NB4 (cell line): ENCODE data around the gene CLEC4G.

Source experiments
- DNase-seq: peaks from one replicate; pipeline ENCODE4 v3.0.0; 2010; ENCODE audit warnings: low read depth
- H3K4me3 ChIP-seq: one replicate; pipeline ENCODE4 v1.5.1; 2011; ENCODE audit warnings: mild to moderate bottlenecking, low read depth, low read length, moderate library complexity
- MYC ChIP-seq: IDR thresholded peaks from 2 replicates; pipeline ENCODE4 v1.6.1; 2011; ENCODE audit warnings: low read depth, low read length
- POLR2A ChIP-seq: IDR thresholded peaks from 2 replicates; pipeline ENCODE4 v1.6.1; 2011; ENCODE audit warnings: mild to moderate bottlenecking; ENCODE audit not compliant: insufficient read length; ENCODE audit errors: extremely low read depth
- TF ChIP-seq, protein P1 (sequence below): IDR thresholded peaks from one replicate; pipeline ENCODE4 v1.5.1; 2012; ENCODE audit warnings: low read depth, low read length
- TF ChIP-seq, protein P2 (sequence below): IDR thresholded peaks from 2 replicates; pipeline ENCODE4 v1.6.1; 2011; ENCODE audit warnings: low read depth, low read length

The CLEC4G gene

DNA sequence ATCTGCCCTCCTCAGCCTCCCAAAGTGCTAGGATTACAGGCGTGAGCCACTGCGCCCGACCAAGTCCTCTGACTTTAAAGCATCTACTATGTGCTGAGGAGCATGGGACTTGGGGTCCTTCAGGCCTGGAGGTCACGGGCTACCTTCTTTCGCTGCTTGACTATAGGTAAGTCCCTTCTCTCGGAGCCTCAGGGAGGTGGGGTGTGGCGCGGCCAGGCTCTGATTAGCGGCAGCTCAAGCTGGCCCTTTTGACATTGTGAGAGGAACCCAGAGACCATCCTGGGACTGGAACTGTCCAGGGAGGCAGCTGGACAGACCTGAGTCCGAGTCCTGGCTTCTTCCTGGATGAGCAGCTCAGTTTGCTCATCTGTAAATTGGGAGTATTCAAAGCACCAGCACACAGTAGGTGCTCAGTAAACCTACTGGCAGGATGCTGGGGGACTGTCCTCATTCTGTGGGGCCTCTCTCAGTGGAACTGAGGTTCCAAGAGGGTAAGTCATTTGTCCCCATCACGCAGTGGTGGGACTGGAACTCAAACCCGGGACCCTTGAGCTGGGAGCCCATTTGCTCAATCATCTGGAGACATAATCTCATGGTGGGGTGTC is 30.8 kb downstream of the CLEC4G start:
- no peak for DNase-seq
- TF ChIP-seq POLR2A (no peak), MYC (no peak)
- TF ChIP-seq, protein P1, sequence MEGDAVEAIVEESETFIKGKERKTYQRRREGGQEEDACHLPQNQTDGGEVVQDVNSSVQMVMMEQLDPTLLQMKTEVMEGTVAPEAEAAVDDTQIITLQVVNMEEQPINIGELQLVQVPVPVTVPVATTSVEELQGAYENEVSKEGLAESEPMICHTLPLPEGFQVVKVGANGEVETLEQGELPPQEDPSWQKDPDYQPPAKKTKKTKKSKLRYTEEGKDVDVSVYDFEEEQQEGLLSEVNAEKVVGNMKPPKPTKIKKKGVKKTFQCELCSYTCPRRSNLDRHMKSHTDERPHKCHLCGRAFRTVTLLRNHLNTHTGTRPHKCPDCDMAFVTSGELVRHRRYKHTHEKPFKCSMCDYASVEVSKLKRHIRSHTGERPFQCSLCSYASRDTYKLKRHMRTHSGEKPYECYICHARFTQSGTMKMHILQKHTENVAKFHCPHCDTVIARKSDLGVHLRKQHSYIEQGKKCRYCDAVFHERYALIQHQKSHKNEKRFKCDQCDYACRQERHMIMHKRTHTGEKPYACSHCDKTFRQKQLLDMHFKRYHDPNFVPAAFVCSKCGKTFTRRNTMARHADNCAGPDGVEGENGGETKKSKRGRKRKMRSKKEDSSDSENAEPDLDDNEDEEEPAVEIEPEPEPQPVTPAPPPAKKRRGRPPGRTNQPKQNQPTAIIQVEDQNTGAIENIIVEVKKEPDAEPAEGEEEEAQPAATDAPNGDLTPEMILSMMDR, result no peak
- TF ChIP-seq, protein P2, sequence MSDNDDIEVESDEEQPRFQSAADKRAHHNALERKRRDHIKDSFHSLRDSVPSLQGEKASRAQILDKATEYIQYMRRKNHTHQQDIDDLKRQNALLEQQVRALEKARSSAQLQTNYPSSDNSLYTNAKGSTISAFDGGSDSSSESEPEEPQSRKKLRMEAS, result no peak
- no peak overlapping the region for H3K4me3 ChIP-seq

DNA sequence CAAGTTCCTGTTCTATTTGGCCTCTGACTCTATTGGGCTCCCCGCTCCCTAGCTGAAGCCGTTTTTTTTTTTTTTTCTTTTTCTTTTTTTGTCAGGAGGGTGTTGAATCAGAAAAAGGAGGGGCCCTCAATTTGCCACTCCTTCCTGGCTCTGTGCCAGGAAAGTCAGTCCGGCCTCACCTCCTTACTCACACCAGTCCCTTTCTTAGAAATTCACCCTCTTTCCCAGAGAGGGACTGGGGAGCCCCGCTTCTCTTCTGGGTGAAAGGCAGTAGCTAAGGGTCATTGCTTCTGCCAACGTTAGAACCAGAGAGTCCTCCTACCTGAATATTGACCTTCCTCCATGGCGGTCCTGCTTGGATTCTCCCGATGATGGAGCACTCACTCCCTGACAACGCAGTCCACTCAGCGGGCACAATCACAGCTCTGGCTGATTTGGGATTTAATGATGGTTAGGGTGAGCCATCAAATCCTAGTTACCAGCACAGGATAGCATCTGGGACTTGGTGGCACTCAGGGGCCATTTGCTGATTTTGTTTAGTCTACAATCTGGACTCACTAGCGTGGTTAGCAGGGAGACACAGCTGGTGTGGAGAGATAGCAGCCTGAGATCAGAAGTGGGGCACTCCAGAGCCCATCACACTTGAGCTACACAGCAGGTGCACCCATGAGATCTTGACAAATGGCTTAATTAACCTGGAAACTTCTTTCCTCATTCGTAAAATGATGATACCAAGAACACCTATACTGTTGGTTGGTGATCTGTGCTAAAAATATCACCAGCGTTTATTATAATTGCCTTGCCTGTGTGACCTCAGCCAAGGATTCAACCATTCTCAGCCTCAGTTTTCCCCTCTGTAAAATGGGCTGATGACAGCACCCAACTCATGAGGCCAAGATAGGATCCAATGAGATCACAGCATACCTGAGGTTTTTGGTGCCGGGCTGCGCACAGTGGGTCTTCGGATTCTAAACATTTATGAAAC is 32.2 kb downstream of the CLEC4G start:
- no peak for DNase-seq
- TF ChIP-seq, protein P2, result no peak
- TF ChIP-seq, protein P1, result no peak
- H3K4me3 ChIP-seq, result no peak overlapping the region

DNA sequence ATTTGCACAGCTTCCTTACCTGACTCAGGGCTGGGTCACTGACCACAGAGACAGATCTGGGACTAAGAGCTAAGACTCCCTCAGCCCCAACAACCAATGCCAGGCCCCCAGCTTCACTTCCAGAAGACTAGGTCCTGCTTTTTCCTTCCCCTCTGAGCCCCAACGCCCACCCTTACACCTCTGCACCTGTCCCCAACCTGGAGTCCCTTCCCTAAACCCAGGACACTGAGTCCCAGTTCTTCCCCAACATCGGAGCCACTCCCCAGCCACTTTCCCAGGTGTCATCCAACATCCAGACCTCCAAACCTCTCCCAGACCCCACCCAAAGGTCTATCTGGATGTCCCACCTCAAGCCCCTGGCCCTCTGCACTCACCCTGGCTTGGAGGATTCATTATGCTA is 32.9 kb downstream of the CLEC4G start:
- TF ChIP-seq POLR2A (no peak), MYC (no peak)
- TF ChIP-seq, protein P1, result no peak
- TF ChIP-seq, protein P2, result no peak
- H3K4me3 ChIP-seq, result no peak overlapping the region
- no peak for DNase-seq

DNA sequence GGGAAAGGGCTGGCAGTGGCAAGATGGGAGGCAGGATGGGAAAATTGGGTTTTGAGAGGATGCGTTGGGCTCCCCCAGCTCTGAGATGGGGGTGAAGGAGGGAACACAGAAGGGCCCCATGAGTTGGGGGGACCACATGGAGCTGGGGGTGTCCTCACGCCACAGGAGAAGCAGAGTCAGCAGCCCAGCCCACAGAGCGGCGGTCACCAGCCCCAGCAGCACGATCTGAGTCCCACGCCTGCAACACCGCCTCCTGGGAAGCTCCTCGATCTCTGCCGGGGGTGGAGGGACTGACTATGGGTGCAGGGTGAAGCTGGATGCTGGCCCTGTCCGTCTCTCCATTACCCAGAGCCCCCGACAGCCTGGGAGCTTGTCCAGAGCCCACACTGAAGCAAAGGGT is 33.3 kb downstream of the CLEC4G start:
- TF ChIP-seq, protein P1, result no peak
- TF ChIP-seq MYC, result no peak
- TF ChIP-seq, protein P2, result no peak
- TF ChIP-seq POLR2A, result no peak
- no peak overlapping the region for H3K4me3 ChIP-seq
- DNase-seq, result no peak

DNA sequence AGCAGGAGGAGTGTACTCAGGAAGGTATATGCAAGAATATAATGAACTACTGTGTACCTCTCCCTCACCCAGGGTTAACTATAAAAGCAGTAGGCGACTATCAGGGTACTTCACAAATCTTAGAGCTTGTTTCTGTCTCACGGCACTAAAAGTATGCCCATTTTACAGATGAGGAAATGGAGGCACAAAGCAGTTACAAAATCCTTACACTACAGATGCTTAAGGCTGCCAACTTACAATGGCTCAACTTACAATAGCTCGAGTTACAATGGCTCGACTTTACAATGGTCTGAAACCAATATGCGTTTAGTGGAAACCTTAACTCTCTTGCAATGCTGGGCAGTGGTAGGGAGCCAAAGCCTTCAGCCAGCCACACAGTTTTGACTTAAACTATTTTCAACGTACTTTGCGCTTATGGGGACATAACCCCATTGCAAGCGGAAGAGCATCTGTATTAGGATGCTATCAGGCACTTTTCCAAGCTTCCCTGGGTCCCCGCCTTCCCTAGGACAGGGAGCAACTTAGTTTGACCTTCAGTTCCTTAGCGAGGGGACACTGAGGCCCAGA is 34.1 kb downstream of the CLEC4G start:
- TF ChIP-seq POLR2A, result no peak
- TF ChIP-seq, protein P2, result no peak
- TF ChIP-seq, protein P1, result no peak
- TF ChIP-seq MYC, result no peak
- H3K4me3 ChIP-seq, result no peak overlapping the region
- DNase-seq, result no peak
